ENCODE results near the gene NEDD8.
A peak's percentile ranks its signal among the peaks of the same experiment; 100 is the strongest.

Gene NEDD8

DNA sequence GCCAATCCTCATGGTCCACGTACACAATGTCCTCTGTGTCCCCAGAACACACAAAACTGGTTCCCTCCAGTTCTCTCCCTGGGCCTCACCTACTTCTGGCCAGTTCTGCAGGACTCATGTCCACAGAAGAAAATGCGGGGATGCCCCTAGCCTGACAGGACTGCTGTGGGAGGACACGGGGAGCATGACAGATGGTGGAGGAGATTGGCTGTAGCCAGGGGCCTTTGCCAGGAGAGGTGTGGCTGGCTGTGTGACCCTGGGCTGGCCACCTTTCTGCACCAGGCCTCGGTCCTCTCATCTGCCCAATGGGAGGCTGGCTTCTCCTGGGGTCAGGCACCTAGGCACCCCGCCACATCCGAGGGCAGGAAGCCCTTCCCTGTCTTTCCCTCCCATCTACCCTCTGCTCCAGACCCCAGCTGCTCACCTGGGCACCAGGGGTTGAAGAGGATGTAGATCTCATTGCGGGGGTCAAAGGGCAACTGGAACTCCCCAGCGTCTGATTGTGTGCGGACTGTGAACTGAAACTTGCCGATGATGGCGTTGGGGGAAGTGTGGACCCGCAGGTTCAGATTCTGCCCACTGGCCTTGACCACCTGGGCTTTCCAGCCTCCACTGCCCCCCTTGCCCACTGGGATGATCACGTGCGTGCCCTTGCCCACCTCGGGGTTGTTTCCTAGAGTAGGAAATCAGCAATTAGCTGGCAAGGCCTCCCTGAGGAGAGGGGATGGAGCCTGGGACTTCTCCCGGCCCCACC, 28.0 kb upstream of the NEDD8 start:
- no peak for DNase-seq (ENCODE audit: low read depth, low spot score)
- TF ChIP-seq, protein P1, sequence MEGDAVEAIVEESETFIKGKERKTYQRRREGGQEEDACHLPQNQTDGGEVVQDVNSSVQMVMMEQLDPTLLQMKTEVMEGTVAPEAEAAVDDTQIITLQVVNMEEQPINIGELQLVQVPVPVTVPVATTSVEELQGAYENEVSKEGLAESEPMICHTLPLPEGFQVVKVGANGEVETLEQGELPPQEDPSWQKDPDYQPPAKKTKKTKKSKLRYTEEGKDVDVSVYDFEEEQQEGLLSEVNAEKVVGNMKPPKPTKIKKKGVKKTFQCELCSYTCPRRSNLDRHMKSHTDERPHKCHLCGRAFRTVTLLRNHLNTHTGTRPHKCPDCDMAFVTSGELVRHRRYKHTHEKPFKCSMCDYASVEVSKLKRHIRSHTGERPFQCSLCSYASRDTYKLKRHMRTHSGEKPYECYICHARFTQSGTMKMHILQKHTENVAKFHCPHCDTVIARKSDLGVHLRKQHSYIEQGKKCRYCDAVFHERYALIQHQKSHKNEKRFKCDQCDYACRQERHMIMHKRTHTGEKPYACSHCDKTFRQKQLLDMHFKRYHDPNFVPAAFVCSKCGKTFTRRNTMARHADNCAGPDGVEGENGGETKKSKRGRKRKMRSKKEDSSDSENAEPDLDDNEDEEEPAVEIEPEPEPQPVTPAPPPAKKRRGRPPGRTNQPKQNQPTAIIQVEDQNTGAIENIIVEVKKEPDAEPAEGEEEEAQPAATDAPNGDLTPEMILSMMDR (IDR thresholded peaks at IDR 0.05; ENCODE audit: low read depth, low read length), result no peak
- H3K4me3 ChIP-seq (ENCODE audit: low read depth, low read length), result no peak overlapping the region
- in situ Hi-C loops (cut with HindIII; ENCODE audit: low sequenced_read_pairs), result no loop called here

GRCh38 chr14:24259282-24260025, 27.3 kb upstream of the NEDD8 start:
- in situ Hi-C loops (cut with HindIII; ENCODE audit: low sequenced_read_pairs), result no loop called here
- TF ChIP-seq, protein P1 (IDR thresholded peaks at IDR 0.05; ENCODE audit: low read depth, low read length), result no peak
- DNase-seq (ENCODE audit: low read depth, low spot score), result peak; percentile 17
- no peak overlapping the region for H3K4me3 ChIP-seq (ENCODE audit: low read depth, low read length)

DNA sequence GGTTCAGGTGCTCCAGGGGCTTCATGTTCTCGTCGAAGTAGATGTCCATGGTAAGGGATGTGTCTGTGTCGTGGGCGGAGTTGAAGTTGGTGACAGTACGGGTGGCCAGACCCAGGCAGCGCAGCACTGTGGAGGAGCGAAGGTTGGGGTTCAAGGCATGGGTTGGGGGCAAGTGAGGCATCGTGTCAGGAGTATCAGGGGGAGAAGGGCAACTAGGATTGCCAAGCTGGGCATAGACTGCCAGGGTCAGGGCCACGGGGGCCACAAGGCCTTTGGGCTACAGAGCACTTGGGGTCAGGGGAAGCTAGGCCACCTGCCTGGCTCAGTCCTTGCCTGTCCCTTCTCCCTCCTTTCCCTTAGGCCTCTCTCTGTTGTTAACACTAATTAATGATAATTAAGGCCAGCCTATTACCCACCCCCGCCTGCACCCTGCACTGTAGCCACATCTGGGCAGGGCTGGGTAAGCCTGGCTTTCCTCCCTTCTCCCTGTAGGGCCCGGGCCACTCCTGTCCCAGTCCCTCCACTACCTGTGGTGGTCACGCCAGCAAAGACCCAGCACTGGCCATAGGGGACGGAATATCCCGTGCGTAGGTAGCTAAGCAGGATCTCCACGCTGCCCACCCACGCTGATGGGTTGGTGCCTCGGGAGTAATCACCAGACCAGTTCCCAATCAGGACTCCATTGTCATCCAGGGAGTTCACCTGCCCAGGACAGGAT, 26.5 kb upstream of the NEDD8 start:
- H3K4me3 ChIP-seq (ENCODE audit: low read depth, low read length), result no peak overlapping the region
- TF ChIP-seq, protein P1 (IDR thresholded peaks at IDR 0.05; ENCODE audit: low read depth, low read length), result no peak
- in situ Hi-C loops (cut with HindIII; ENCODE audit: low sequenced_read_pairs), result no loop called here
- DNase-seq (ENCODE audit: low read depth, low spot score), result no peak

DNA sequence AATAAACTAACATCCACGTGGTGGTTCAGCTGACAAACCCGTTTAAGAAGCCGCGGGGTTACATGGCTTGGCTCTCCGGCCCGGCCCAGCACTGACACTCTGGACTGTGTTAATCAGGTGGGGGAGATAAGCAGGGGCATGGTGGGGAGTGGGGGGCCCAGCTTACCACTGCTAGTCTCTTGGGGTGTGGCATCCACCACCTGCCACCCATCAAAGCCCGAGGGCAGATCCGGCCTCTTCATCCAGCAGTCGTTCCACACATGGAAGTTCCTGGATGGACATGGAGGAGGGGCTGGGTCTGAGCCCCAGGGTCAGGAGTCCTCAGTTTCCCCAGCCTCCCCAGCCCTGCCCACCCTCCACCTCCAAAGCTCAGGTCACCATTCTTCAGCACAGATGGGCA, 26.0 kb upstream of the NEDD8 start:
- no peak for DNase-seq (ENCODE audit: low read depth, low spot score)
- in situ Hi-C loops (cut with HindIII; ENCODE audit: low sequenced_read_pairs), result no loop called here
- TF ChIP-seq, protein P1 (IDR thresholded peaks at IDR 0.05; ENCODE audit: low read depth, low read length), result no peak
- no peak overlapping the region for H3K4me3 ChIP-seq (ENCODE audit: low read depth, low read length)

DNA sequence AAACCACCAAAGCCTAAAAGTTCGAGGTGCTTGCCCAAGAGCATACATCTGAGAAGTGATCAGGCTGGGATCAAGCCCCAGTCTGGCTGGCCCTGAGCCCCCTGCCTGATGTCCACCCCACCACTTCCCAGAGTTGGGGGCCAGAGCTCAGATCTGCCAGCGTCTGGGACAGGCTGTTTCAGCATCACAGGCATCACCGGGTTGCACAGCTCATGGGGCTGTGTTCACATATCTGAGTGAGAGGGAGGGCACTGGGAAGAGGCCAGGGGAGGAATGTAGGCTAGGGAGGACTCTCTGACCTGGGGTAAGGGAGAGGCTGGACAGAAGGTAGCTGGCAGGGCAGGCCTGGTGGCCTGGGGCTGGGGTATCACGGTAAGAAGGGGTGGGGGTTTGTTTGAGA, 24.8 kb upstream of the NEDD8 start:
- TF ChIP-seq, protein P1 (IDR thresholded peaks at IDR 0.05; ENCODE audit: low read depth, low read length), result no peak

DNA sequence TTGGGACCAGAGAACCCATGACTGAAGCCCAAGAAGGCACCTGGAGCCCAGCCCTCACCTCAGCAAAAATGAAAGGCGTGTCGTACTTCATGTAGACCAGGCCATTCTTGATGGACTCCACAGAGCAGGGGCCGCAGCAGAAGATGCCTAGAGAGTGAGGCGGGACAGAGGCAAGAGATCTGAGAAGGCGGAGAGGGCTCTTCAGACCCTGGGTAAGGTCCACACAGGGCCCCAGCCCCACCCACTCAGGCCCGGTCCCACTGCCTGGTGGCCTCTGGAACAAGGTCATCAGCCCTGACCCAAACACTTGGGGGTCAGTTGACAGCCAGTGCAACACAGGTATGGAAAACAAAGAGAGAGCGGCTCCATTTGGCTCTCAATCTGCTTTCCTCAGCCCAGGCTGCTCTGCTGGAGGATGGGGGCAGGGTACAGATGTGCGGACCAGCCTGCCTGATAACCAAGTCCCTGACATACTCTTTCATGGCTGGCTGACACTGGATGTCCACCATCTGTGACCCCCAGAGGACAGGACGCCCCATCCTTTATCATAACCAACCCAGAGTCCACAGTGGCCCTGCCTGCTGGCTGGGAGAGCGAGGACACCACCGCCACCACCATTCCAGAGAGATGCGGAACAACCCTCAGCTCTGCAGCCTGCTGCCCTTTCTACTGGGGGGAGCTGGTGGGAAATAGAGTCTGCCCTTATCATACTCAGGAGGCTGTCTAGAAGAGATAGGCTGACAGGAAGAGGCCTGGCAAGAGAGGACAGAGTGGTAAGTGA, 24.0 kb upstream of the NEDD8 start:
- in situ Hi-C loops (cut with HindIII; ENCODE audit: low sequenced_read_pairs), result no loop called here
- TF ChIP-seq, protein P1 (IDR thresholded peaks at IDR 0.05; ENCODE audit: low read depth, low read length), result no peak
- no peak for DNase-seq (ENCODE audit: low read depth, low spot score)
- no peak overlapping the region for H3K4me3 ChIP-seq (ENCODE audit: low read depth, low read length)

More for the DNA sequence above, 24.8 kb upstream of the NEDD8 start:
- DNase-seq (ENCODE audit: low read depth, low spot score), result no peak
- H3K4me3 ChIP-seq (ENCODE audit: low read depth, low read length), result no peak overlapping the region
- in situ Hi-C loops (cut with HindIII; ENCODE audit: low sequenced_read_pairs), result no loop called here

All from astrocyte of the spinal cord (primary cell).